H4 (cell line): ENCODE measurements around the gene NUTM2A. TPM values are rescaled to one million over a fixed set of nuclear protein-coding genes. Genes with fewer than 3 reads are reported as not detected.
"Not testable (repeated sequence)": the region's sequence is repeated elsewhere in the genome, so short reads cannot be mapped to it uniquely, and the experiment has no call there.

Experiments
- DNase-seq: peaks from one replicate; pipeline ENCODE4 v3.0.0-alpha.2; 2015; ENCODE audit warnings: low spot score
- total RNA-seq: library from RNA; depleted of rRNA; stranded (reverse); fragments of >200 nt; shearing (Covaris generic); gene quantifications from 2 replicates; pipeline ENCODE4 v1.2.3, GENCODE V29; 2014; rRNA removed

Gene NUTM2A
- total RNA-seq = 0.37 TPM in 1 of 2 replicates, not detected in the other

GRCh38 chr10:87225148-87225547, at the start of gene NUTM2A:
Gene NUTM2A (plus strand): TSS chr10:87225448. CDS start chr10:87225831, 383 bp downstream.
- DNase-seq = not testable (repeated sequence)

DNA sequence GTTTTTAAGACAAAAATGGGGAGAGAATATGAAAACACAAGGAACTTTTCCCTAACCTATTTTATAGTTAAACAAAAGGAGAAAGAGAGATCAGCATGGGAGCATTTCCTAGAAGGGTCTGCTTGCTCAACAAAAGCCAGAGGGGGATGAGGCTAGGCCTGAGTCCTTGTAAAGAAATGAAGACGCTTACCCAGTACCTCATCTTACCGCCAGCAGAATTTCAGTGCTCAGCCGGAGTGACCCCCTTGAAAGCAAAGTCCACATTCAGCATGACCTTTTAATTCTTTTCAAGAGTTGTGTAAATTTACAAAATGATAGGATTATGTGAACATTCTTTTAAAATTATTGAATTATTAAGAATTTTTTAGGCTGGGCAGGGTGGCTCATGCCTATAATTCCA, 47.7 kb upstream of the NUTM2A start:
- not testable (repeated sequence) for DNase-seq

GRCh38 chr10:87184421-87184820, 40.8 kb upstream of the NUTM2A start:
- DNase-seq = not testable (repeated sequence)

- DNase-seq = not testable (repeated sequence)
Measured at GRCh38 chr10:87186016-87186415, 39.2 kb upstream of the NUTM2A start.

GRCh38 chr10:87187573-87187972, 37.7 kb upstream of the NUTM2A start:
- DNase-seq = not testable (repeated sequence)

GRCh38 chr10:87191841-87192240, 33.4 kb upstream of the NUTM2A start:
- not testable (repeated sequence) for DNase-seq

- peak; percentile 66 for DNase-seq
Measured at GRCh38 chr10:87200924-87201323, 24.3 kb upstream of the NUTM2A start.

DNA sequence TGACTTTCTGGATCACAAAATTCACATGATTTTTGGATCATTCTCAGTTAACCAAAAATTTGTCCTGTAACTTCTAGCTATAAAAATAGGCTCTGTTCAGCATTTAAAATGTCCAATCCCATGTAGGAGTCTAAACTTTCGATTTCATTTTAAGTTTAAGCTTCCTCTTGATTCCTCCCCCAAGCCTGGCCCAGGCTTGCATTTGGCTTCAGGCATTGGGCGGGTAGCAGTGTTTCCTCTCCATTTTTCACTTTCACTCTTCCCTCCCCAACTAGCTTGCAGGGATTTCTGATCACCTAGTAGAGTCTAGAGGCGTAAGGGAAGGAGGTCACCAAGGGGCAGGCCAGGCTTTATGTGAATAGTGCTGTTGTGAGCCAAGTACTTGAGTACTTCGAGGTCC, 20.4 kb upstream of the NUTM2A start:
- not testable (repeated sequence) for DNase-seq

GRCh38 chr10:87206922-87207321, 18.3 kb upstream of the NUTM2A start:
- not testable (repeated sequence) for DNase-seq

DNA sequence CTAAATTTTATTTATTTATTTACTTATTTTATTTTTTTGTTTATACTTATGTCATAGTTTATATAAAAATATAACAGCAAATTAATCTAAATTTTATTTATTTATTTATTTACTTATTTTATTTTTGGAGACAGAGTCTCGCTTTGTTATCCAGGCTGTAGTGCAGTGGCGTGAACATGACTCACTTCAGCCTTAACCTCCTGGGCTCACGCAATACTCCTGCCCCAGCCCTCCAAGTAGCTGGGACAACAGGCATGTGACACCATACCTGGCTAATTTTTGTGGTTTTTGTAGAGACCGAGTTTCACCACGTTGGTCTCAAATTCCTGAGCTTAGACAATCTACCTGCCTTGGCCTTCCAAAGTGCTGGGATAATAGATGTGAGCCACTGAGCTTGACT, 14.9 kb upstream of the NUTM2A start:
- peak; percentile 55 for DNase-seq

DNA sequence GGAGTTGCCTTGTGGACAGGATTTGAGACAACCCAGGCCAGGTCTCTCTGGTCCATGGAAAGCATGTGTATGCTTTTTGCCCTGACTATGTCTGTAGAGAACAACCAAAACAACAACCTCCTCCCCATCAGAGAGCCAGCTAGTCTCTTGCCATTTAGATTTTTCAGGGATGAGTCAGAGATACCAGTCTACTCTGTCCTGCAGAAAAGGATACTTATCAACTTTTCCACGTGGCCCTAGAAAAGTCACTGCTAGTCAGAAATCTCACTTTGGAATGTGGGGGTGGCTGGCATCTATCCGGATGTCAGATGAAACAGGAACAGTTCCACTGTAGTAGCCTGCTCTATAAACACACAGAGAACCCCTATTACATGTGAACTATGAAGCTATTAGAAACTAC, 13.4 kb upstream of the NUTM2A start:
- not testable (repeated sequence) for DNase-seq

GRCh38 chr10:87213150-87213765, 12.0 kb upstream of the NUTM2A start:
- not testable (repeated sequence) for DNase-seq

DNA sequence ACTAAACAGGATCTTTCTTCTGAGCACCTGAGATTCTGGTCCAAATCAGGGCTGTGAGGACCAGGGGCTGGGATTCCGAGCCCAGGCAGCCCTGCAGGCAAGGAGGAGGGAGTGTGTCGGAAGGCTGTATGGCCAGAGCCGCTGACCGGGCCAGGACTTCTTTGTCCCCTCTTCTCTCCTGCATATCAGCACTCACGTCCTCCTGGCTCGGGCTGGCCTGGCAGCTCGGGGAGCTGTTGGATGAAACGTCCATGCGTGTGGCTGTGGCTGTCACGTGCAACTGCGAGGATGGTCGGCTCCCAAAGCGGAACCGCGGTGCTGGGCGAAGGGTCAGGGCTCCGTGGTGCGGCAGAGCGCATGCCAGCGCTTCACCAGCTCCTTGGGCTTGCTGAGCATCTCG, 11.4 kb upstream of the NUTM2A start:
- DNase-seq = not testable (repeated sequence)

- not testable (repeated sequence) for DNase-seq
Measured at GRCh38 chr10:87216120-87216519, 9.1 kb upstream of the NUTM2A start.

- DNase-seq = not testable (repeated sequence)
Measured at GRCh38 chr10:87219370-87219769, 5.9 kb upstream of the NUTM2A start.

DNA sequence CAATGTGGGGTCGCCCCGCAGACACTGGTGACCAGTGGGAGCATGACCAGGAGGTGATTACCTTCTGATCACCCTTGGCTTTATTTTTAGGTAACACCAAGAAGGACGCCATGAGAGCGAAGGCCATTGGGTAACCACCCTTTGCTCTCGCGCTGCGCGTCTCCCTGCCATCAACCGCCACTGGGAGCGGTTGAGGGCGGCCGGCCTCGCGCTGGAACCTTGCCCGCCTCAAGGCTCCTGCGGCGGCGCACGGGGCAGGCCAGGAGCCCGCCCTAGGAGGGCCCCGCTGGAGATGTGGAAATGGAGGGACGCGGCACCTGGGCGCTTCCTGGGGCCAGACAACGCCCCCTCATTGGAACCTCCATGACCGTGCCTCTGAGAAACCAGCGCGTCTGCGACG, 2.5 kb upstream of the NUTM2A start:
- DNase-seq = not testable (repeated sequence)

DNA sequence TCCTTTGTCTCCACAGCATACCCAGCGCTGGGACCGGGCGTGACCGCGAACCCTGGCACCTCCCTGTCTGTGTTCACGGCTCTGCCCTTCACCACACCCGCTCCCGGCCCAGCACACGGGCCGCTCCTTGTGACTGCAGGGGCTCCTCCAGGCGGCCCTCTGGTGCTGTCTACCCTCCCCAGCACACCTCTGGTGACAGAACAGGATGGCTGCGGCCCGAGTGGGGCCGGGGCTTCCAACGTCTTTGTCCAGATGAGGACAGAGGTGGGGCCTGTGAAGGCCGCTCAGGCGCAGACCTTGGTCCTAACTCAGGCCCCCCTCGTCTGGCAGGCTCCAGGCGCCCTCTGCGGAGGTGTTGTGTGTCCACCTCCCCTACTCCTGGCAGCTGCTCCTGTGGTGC, 3.0 kb downstream of the NUTM2A start:
- not testable (repeated sequence) for DNase-seq

DNA sequence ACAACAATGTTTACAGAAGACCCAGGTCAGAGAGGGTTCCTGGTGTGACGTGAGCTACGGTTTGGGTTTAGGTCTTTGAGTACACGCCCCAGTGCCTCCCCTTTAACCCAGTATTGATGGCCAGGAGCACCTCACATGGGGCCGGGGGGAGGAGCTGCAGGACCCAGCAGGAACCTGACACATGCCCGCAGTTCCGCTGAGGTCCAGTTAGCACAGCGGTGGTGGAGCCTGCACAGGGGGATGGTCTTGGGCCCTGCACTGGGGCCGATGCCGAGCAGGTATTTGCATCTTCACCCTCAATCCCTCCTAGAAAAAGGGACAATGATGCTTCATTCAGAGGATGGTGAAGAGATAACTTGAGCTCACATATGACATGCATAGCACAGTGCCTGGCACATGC, 4.0 kb downstream of the NUTM2A start:
- not testable (repeated sequence) for DNase-seq

DNA sequence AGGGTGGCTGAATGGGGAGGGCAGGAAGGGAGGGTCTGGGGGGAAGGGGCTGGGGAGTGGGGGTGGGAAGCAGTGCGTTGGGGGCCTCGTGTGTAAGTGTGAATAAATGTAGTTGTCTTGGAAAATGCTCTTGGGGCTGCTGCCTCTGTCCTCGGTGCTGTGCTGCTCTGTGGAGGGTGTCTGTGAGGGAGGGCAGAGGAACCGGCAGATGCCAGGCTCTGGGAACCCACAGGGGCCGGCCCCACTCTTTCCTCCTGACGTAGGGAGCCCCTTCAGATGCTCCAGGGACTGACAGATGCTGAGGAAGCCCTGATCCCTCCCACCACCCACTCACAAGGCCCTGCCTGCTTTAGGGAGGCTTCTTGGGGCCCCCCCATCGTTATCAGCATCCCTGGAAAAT, 9.6 kb downstream of the NUTM2A start:
- not testable (repeated sequence) for DNase-seq

DNA sequence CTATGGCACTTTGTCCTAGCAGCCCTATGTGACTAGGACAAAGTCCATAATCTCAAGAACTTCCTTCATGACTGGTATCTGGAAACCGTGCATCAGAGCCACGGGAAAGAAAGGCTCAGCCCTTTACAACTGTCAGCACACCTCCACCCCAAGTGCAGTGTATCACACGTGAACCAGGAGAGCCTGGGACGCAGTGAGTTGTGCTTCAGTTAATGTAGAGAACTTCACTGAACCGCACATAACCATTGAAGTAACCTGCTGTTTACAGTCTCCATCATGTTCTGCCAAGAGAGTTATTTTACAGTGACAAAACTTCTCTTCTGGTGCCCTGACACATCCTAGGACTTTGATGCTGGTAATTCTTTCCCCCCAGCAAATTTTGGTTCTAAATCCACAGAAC, 12.0 kb downstream of the NUTM2A start:
- DNase-seq = not testable (repeated sequence)

- DNase-seq = not testable (repeated sequence)
Measured at GRCh38 chr10:87239346-87239808, 14.1 kb downstream of the NUTM2A start.

GRCh38 chr10:87242192-87242591, 16.9 kb downstream of the NUTM2A start:
- DNase-seq = not testable (repeated sequence)

GRCh38 chr10:87247335-87247734, 22.1 kb downstream of the NUTM2A start:
- DNase-seq = not testable (repeated sequence)
